ENCODE measurements around the gene ALOX12B.

Gene ALOX12B

GRCh38 chr17:8124350-8125153, 37.0 kb upstream of the ALOX12B start:
- Histone ChIP-seq H3K4me3 (ENCODE audit: low read depth in 1 of 2, low read length in 2 of 2) (peak overlapping the region; percentile 66 to 67), H3K4me1 (ENCODE audit: control insufficient read depth in 1 of 2, insufficient read depth in 2 of 2, low read length in 2 of 2) (peaks cover 54 to 69% of the 10 kb centered on the region in 2 donors), H3K27me3 (ENCODE audit: control insufficient read depth in 1 of 2, insufficient read depth in 2 of 2, low read length in 2 of 2) (peaks cover 41 to 42% of the 10 kb centered on the region in 2 donors), H3K27ac (ENCODE audit: low read depth, low read length) (no peak overlapping the region), H3K9me3 (ENCODE audit: control insufficient read depth in 1 of 2, low read length in 2 of 2) (no peaks in the 10 kb centered on the region), H3K36me3 (ENCODE audit: control insufficient read depth in 1 of 2, insufficient read depth in 2 of 2, low read length in 2 of 2) (no peaks in the 10 kb centered on the region), H3K9ac (ENCODE audit: low read depth in 1 of 2, low read length in 2 of 2) (peak overlapping the region in 1 of 2 donors; percentile 15)

- peaks cover 54 to 69% of the 10 kb centered on the region in 2 donors for H3K4me1 ChIP-seq (ENCODE audit: control insufficient read depth in 1 of 2, insufficient read depth in 2 of 2, low read length in 2 of 2)
- no peaks in the 10 kb centered on the region for H3K9me3 ChIP-seq (ENCODE audit: control insufficient read depth in 1 of 2, low read length in 2 of 2)
- no peak within 1 kb of the TSS for H3K27ac ChIP-seq (ENCODE audit: low read depth, low read length)
- H3K4me3 ChIP-seq (ENCODE audit: low read depth in 1 of 2, low read length in 2 of 2) = peak within 1 kb of the TSS; percentile 66 to 67
- peaks cover 38 to 42% of the 10 kb centered on the region in 2 donors for H3K27me3 ChIP-seq (ENCODE audit: control insufficient read depth in 1 of 2, insufficient read depth in 2 of 2, low read length in 2 of 2)
- no peaks in the 10 kb centered on the region for H3K36me3 ChIP-seq (ENCODE audit: control insufficient read depth in 1 of 2, insufficient read depth in 2 of 2, low read length in 2 of 2)
- peak within 1 kb of the TSS in 1 of 2 donors; percentile 38 for H3K9ac ChIP-seq (ENCODE audit: low read depth in 1 of 2, low read length in 2 of 2)
Measured at GRCh38 chr17:8123695-8124349, 36.3 kb upstream of the ALOX12B start, which contains the start of gene HES7. Gene HES7, minus strand, starts transcription at chr17:8124106. Its CDS starts 22 bp downstream, at chr17:8124084.

DNA sequence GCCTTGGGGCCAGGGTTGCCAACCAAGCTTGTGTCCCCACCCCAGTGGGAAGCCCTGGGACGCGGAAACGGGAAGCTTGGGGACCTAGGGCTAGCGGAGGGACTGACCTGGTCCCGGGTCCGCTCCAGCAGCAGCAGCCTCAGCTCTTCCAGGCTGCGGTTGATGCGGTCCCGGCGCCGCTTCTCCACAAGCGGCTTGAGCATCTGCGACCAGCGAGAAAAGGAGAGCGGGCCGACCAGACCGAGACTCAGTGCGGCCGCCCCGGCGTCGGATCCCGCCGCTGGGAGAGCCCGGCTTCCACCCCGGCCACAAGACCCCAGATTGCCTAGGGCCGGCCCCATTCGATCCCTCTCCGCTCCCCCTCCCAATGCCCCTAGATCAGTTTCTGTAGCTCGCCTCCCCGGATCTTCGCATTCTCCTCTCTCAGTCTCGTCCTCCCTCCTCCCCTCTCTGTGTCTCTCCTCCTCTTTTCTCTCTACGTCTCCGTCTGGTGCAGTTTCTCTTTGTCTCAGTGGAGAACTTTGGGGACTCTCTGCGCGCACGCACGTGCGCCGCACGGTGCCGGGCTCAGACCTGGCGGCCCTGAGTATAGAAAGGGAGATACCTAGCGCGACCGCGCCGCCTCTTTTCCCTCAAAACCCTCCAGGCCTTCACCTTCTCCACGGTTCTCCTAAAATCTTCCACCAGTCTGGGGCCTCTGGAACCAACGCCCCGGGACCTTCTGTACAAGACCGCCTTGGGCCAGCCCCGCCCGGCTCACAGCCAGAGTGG, 35.6 kb upstream of the ALOX12B start:
- peak overlapping the region; percentile 66 to 67 for H3K4me3 ChIP-seq (ENCODE audit: low read depth in 1 of 2, low read length in 2 of 2)
- H3K36me3 ChIP-seq (ENCODE audit: control insufficient read depth in 1 of 2, insufficient read depth in 2 of 2, low read length in 2 of 2) = no peaks in the 10 kb centered on the region
- no peak overlapping the region for H3K27ac ChIP-seq (ENCODE audit: low read depth, low read length)
- H3K9me3 ChIP-seq (ENCODE audit: control insufficient read depth in 1 of 2, low read length in 2 of 2) = no peaks in the 10 kb centered on the region
- H3K4me1 ChIP-seq (ENCODE audit: control insufficient read depth in 1 of 2, insufficient read depth in 2 of 2, low read length in 2 of 2) = peaks cover 60 to 74% of the 10 kb centered on the region in 2 donors
- peaks cover 35 to 38% of the 10 kb centered on the region in 2 donors for H3K27me3 ChIP-seq (ENCODE audit: control insufficient read depth in 1 of 2, insufficient read depth in 2 of 2, low read length in 2 of 2)
- peak overlapping the region in 1 of 2 donors; percentile 38 for H3K9ac ChIP-seq (ENCODE audit: low read depth in 1 of 2, low read length in 2 of 2)

DNA sequence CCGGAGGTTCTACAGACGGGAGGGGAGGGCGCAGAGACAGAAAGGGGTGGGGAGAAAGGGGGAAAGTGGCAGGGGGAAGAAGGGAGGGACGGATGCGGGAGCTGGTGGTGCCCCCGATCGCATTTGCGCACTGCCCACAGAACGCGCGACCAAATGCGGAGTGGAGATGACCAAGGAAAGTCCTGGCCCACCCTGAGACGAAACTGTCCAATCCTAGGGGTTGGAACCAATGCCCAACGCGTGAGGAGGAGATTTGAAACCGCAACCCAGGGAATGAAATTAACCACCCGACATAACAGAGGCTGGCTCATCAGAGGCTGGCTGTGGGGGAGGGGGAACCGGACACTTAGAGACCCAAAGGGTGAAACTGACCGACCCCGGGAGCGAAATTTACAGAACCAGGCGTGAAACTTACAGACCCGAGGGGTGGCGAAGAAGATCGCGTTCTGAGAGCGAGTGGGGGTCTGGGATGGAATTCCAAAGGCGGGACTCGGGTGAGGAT, 35.0 kb upstream of the ALOX12B start:
- H3K9me3 ChIP-seq (ENCODE audit: control insufficient read depth in 1 of 2, low read length in 2 of 2) = no peaks in the 10 kb centered on the region
- peak overlapping the region; percentile 66 to 67 for H3K4me3 ChIP-seq (ENCODE audit: low read depth in 1 of 2, low read length in 2 of 2)
- H3K9ac ChIP-seq (ENCODE audit: low read depth in 1 of 2, low read length in 2 of 2) = peak overlapping the region; percentile 19 to 38
- H3K27me3 ChIP-seq (ENCODE audit: control insufficient read depth in 1 of 2, insufficient read depth in 2 of 2, low read length in 2 of 2) = peaks cover 39 to 42% of the 10 kb centered on the region in 2 donors
- H3K36me3 ChIP-seq (ENCODE audit: control insufficient read depth in 1 of 2, insufficient read depth in 2 of 2, low read length in 2 of 2) = no peaks in the 10 kb centered on the region
- H3K27ac ChIP-seq (ENCODE audit: low read depth, low read length) = no peak overlapping the region
- peaks cover 66 to 81% of the 10 kb centered on the region in 2 donors for H3K4me1 ChIP-seq (ENCODE audit: control insufficient read depth in 1 of 2, insufficient read depth in 2 of 2, low read length in 2 of 2)

DNA sequence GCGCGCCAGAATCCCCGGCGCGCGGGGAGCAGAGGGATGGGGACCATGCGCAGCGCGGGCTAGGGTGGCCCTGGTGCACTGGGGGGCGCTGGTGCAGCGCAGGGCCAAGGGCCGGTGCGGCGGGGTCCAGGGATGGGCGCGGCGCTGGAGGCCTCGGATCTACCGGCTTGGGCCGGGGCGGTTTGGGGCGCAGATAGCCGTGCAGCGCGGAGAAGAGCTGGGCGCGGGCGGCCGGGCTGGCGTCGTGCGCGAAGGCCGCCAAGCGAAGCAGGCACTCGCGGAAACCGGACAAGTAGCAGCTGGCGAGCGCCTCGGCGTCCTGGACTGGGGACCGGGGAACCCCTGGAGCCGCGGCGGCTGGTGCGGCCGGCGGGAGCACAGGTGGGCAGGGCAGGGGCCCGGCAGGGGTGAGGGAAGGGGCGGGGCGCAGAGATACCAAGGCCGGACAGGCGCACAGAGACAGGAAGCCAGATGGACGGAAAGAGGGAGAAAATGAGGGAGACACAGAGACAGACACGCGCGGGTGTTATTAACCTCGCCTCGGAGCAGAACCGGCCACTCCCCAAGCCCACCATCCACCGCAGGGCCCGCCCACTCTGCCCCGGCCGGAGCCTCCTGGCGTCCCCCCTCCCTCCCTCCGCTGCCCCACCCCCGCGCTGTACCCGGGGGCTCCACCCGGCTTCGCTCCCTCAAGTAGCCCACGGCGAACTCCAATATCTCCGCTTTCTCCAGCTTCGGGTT, 34.3 kb upstream of the ALOX12B start:
- H3K4me1 ChIP-seq (ENCODE audit: control insufficient read depth in 1 of 2, insufficient read depth in 2 of 2, low read length in 2 of 2) = peaks cover 64 to 79% of the 10 kb centered on the region in 2 donors
- H3K27me3 ChIP-seq (ENCODE audit: control insufficient read depth in 1 of 2, insufficient read depth in 2 of 2, low read length in 2 of 2) = peaks cover 44 to 46% of the 10 kb centered on the region in 2 donors
- H3K27ac ChIP-seq (ENCODE audit: low read depth, low read length) = no peak overlapping the region

GRCh38 chr17:8121407-8121680, 33.8 kb upstream of the ALOX12B start:
- H3K9ac ChIP-seq (ENCODE audit: low read depth in 1 of 2, low read length in 2 of 2) = peak overlapping the region; percentile 4 to 46
- no peaks in the 10 kb centered on the region for H3K36me3 ChIP-seq (ENCODE audit: control insufficient read depth in 1 of 2, insufficient read depth in 2 of 2, low read length in 2 of 2)
- peak overlapping the region; percentile 66 to 68 for H3K4me3 ChIP-seq (ENCODE audit: low read depth in 1 of 2, low read length in 2 of 2)
- peaks cover 62 to 79% of the 10 kb centered on the region in 2 donors for H3K4me1 ChIP-seq (ENCODE audit: control insufficient read depth in 1 of 2, insufficient read depth in 2 of 2, low read length in 2 of 2)
- peaks cover 49 to 50% of the 10 kb centered on the region in 2 donors for H3K27me3 ChIP-seq (ENCODE audit: control insufficient read depth in 1 of 2, insufficient read depth in 2 of 2, low read length in 2 of 2)
- H3K9me3 ChIP-seq (ENCODE audit: control insufficient read depth in 1 of 2, low read length in 2 of 2) = no peaks in the 10 kb centered on the region
- H3K27ac ChIP-seq (ENCODE audit: low read depth, low read length) = no peak overlapping the region

More for the DNA sequence above, 34.3 kb upstream of the ALOX12B start:
- no peaks in the 10 kb centered on the region for H3K36me3 ChIP-seq (ENCODE audit: control insufficient read depth in 1 of 2, insufficient read depth in 2 of 2, low read length in 2 of 2)
- H3K9me3 ChIP-seq (ENCODE audit: control insufficient read depth in 1 of 2, low read length in 2 of 2) = no peaks in the 10 kb centered on the region
- peak overlapping the region in 1 of 2 donors; percentile 19 for H3K9ac ChIP-seq (ENCODE audit: low read depth in 1 of 2, low read length in 2 of 2)
- peak overlapping the region; percentile 66 to 67 for H3K4me3 ChIP-seq (ENCODE audit: low read depth in 1 of 2, low read length in 2 of 2)

DNA sequence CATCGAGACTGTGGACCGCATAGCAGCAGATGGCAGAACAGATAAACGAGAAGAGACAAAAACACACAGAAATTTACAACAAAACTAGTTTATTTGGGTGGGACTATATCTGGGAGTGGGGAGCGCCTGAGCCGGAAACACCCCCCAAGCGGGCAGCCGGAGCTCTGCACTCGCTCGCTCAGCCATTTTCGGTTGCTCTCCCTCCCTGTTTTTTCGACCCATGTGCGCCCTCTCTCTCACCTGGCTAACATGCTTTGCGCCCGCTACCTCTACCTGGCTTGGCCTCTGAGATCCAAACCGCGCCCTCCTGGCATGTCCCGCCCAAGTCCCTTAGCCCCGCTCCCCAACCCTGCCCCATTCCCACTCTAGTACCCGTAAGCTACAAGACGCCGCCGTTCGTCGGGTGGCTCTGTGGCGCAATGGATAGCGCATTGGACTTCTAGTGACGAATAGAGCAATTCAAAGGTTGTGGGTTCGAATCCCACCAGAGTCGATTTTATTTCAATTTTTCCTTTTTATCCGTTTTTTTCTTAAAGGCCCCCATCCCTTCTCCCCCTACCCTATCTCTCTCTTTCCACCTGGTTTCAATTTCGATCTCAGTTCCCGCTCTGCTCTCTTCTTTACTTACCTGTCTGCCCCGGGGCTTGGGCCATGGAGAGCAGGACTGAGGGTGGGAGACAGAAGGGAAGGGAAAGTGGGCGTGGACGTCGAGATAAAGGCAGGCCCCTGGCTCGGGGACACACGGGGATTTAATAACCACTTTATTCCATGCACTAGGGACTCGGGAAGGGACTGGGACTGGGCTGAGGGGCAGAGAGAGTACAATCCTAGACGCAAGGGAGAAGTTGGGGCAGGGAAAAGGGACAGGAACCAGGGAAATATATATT, 33.2 kb upstream of the ALOX12B start:
- peaks cover 58 to 74% of the 10 kb centered on the region in 2 donors for H3K4me1 ChIP-seq (ENCODE audit: control insufficient read depth in 1 of 2, insufficient read depth in 2 of 2, low read length in 2 of 2)
- H3K9ac ChIP-seq (ENCODE audit: low read depth in 1 of 2, low read length in 2 of 2) = peak overlapping the region; percentile 4 to 46
- H3K4me3 ChIP-seq (ENCODE audit: low read depth in 1 of 2, low read length in 2 of 2) = peak overlapping the region; percentile 63 to 68
- no peaks in the 10 kb centered on the region for H3K9me3 ChIP-seq (ENCODE audit: control insufficient read depth in 1 of 2, low read length in 2 of 2)
- no peaks in the 10 kb centered on the region for H3K36me3 ChIP-seq (ENCODE audit: control insufficient read depth in 1 of 2, insufficient read depth in 2 of 2, low read length in 2 of 2)
- no peak overlapping the region for H3K27ac ChIP-seq (ENCODE audit: low read depth, low read length)
- H3K27me3 ChIP-seq (ENCODE audit: control insufficient read depth in 1 of 2, insufficient read depth in 2 of 2, low read length in 2 of 2) = peaks cover 55 to 56% of the 10 kb centered on the region in 2 donors

- Histone ChIP-seq H3K36me3 (ENCODE audit: control insufficient read depth in 1 of 2, insufficient read depth in 2 of 2, low read length in 2 of 2) (no peaks in the 10 kb centered on the region), H3K27ac (ENCODE audit: low read depth, low read length) (no peak overlapping the region), H3K27me3 (ENCODE audit: control insufficient read depth in 1 of 2, insufficient read depth in 2 of 2, low read length in 2 of 2) (peaks cover 59% of the 10 kb centered on the region in 2 donors), H3K9me3 (ENCODE audit: control insufficient read depth in 1 of 2, low read length in 2 of 2) (no peaks in the 10 kb centered on the region), H3K4me3 (ENCODE audit: low read depth in 1 of 2, low read length in 2 of 2) (peak overlapping the region; percentile 80 to 82), H3K9ac (ENCODE audit: low read depth in 1 of 2, low read length in 2 of 2) (no peak overlapping the region), H3K4me1 (ENCODE audit: control insufficient read depth in 1 of 2, insufficient read depth in 2 of 2, low read length in 2 of 2) (peaks cover 52 to 65% of the 10 kb centered on the region in 2 donors)
Measured at GRCh38 chr17:8119581-8120519, 32.3 kb upstream of the ALOX12B start.

All from duodenal mucosa (tissue), 2 donors.